H9 (cell line): ENCODE data around the gene TRPM3. TPM values are rescaled to one million over a fixed set of nuclear protein-coding genes. Genes with fewer than 3 reads are reported as not detected.

ENCODE experiments used
- DNase-seq: peaks from one replicate; pipeline ENCODE4 v3.0.0-alpha.2; 2017
- H2AFZ ChIP-seq: one replicate; pipeline ENCODE4 v1.6.1; 2013; ENCODE audit warnings: mild to moderate bottlenecking, low read length, control low read depth, moderate library complexity
- H2AK5ac ChIP-seq: 2 replicates; pipeline ENCODE4 v1.6.1; 2013; ENCODE audit warnings: low read length, control low read depth, mixed read lengths; ENCODE audit not compliant: insufficient read length
- H2BK120ac ChIP-seq: one replicate; pipeline ENCODE4 v1.6.1; 2013; ENCODE audit warnings: low read depth, mild to moderate bottlenecking, low read length, control low read depth, inconsistent platforms; ENCODE audit not compliant: poor library complexity, severe bottlenecking
- H2BK12ac ChIP-seq: 2 replicates; pipeline ENCODE4 v1.6.1; 2013; ENCODE audit warnings: low read length, control low read depth, mixed read lengths, low read depth; ENCODE audit not compliant: insufficient read length
- H2BK15ac ChIP-seq: 2 replicates; pipeline ENCODE4 v1.6.1; 2013; ENCODE audit warnings: low read depth, low read length, control low read depth
- H2BK20ac ChIP-seq: one replicate; pipeline ENCODE4 v1.6.1; 2013; ENCODE audit warnings: low read depth, mild to moderate bottlenecking, low read length, control low read depth, inconsistent platforms; ENCODE audit not compliant: poor library complexity, severe bottlenecking
- H2BK5ac ChIP-seq: 2 replicates; pipeline ENCODE4 v1.6.1; 2013; ENCODE audit warnings: low read length, control low read depth, mixed read lengths; ENCODE audit not compliant: insufficient read length
- H3K14ac ChIP-seq: 2 replicates; pipeline ENCODE4 v1.6.1; 2013; ENCODE audit warnings: low read length, control low read depth; ENCODE audit not compliant: insufficient read depth
- H3K18ac ChIP-seq: 2 replicates; pipeline ENCODE4 v1.6.1; 2013; ENCODE audit warnings: low read depth, mild to moderate bottlenecking, mixed read lengths, low read length, control low read depth; ENCODE audit not compliant: insufficient read length
- H3K23ac ChIP-seq: 2 replicates; pipeline ENCODE4 v1.6.1; 2013; ENCODE audit warnings: low read length, control low read depth, mixed read lengths, low read depth; ENCODE audit not compliant: insufficient read length
- H3K23me2 ChIP-seq: 2 replicates; pipeline ENCODE4 v1.6.1; 2013; ENCODE audit warnings: low read depth, mild to moderate bottlenecking, mixed read lengths, low read length, control low read depth; ENCODE audit not compliant: insufficient read length, poor library complexity, severe bottlenecking
- H3K27ac ChIP-seq: 2 replicates; pipeline ENCODE4 v1.5.1; 2013; ENCODE audit warnings: low read length, control low read depth, mixed read lengths, low read depth; ENCODE audit not compliant: insufficient read length
- H3K27me3 ChIP-seq: 2 replicates; pipeline ENCODE4 v1.6.1; 2013; ENCODE audit warnings: low read length, control low read depth, inconsistent platforms; ENCODE audit not compliant: insufficient read depth
- H3K4ac ChIP-seq: 2 replicates; pipeline ENCODE4 v1.6.1; 2013; ENCODE audit warnings: low read depth, mild to moderate bottlenecking, control low read depth, inconsistent platforms, low read length, moderate library complexity
- H3K4me1 ChIP-seq: 2 replicates; pipeline ENCODE4 v1.6.1; 2013; ENCODE audit warnings: low read length, control low read depth, inconsistent platforms; ENCODE audit not compliant: insufficient read depth
- H3K4me2 ChIP-seq: 2 replicates; pipeline ENCODE4 v1.6.1; 2013; ENCODE audit warnings: low read length, control low read depth, mixed read lengths; ENCODE audit not compliant: insufficient read length, insufficient read depth
- H3K56ac ChIP-seq: 2 replicates; pipeline ENCODE4 v1.6.1; 2013; ENCODE audit warnings: low read depth, mild to moderate bottlenecking, mixed read lengths, low read length, control low read depth; ENCODE audit not compliant: insufficient read length
- H3K79me1 ChIP-seq: 2 replicates; pipeline ENCODE4 v1.6.1; 2013; ENCODE audit warnings: low read depth, mild to moderate bottlenecking, moderate library complexity, low read length, control low read depth, inconsistent platforms; ENCODE audit not compliant: insufficient read depth, poor library complexity, severe bottlenecking
- H3K79me2 ChIP-seq: 2 replicates; pipeline ENCODE4 v1.6.1; 2013; ENCODE audit warnings: low read length, control low read depth, inconsistent platforms; ENCODE audit not compliant: insufficient read depth
- H3K9ac ChIP-seq: 2 replicates; pipeline ENCODE4 v1.6.1; 2013; ENCODE audit warnings: low read length, control low read depth, mixed read lengths; ENCODE audit not compliant: insufficient read length; ENCODE audit errors: extremely low read depth
- H3K9me3 ChIP-seq: one replicate; pipeline ENCODE4 v1.6.1; 2013; ENCODE audit warnings: low read depth, low read length, inconsistent platforms; ENCODE audit not compliant: control insufficient read depth
- H3T11ph ChIP-seq: one replicate; pipeline ENCODE4 v1.6.1; 2013; ENCODE audit warnings: mild to moderate bottlenecking, low read length, control low read depth, inconsistent platforms
- H4K20me1 ChIP-seq: one replicate; pipeline ENCODE4 v1.6.1; 2013; ENCODE audit not compliant: control insufficient read depth, insufficient read length, insufficient read depth
- H4K5ac ChIP-seq: 2 replicates; pipeline ENCODE4 v1.6.1; 2013; ENCODE audit warnings: low read depth, mild to moderate bottlenecking, mixed read lengths, low read length, control low read depth; ENCODE audit not compliant: insufficient read length
- H4K8ac ChIP-seq: replicated peaks from 2 replicates; pipeline ENCODE4 v1.6.1; 2013; ENCODE audit warnings: low read length, control low read depth, mixed read lengths, low read depth; ENCODE audit not compliant: insufficient read length
- H4K91ac ChIP-seq: 2 replicates; pipeline ENCODE4 v1.6.1; 2013; ENCODE audit warnings: low read depth, mild to moderate bottlenecking, moderate library complexity, mixed read lengths, low read length, control low read depth; ENCODE audit not compliant: insufficient read length
- H3K27ac Mint-ChIP-seq, 3 experiments: 2 replicates in 2 of 3; 3 replicates in 1 of 3; pipeline ENCODE4 v1.8.0; 2020 to 2021; ENCODE audit warnings: mixed read lengths in 3 of 3, mild to moderate bottlenecking in 1 of 3, moderate library complexity in 1 of 3
- H3K27me3 Mint-ChIP-seq: 2 replicates; pipeline ENCODE4 v1.8.0; 2021; ENCODE audit warnings: low read depth, mild to moderate bottlenecking, moderate library complexity, mixed read lengths
- H3K36me3 Mint-ChIP-seq, 3 experiments: 2 replicates in 2 of 3; 3 replicates in 1 of 3; pipeline ENCODE4 v1.8.0; 2020 to 2021; ENCODE audit warnings: low read depth in 3 of 3, mixed read lengths in 3 of 3; ENCODE audit not compliant: insufficient read depth in 1 of 3
- H3K4me1 Mint-ChIP-seq, 2 experiments: 2 replicates each; pipeline ENCODE4 v1.8.0; 2020; ENCODE audit warnings: mixed read lengths in 2 of 2
- H3K4me3 Mint-ChIP-seq, 2 experiments: 2 replicates in 1 of 2; 3 replicates in 1 of 2; pipeline ENCODE4 v1.8.0; 2020 to 2021; ENCODE audit warnings: mild to moderate bottlenecking in 2 of 2, mixed read lengths in 2 of 2, moderate library complexity in 1 of 2
- H3K9me3 Mint-ChIP-seq, 2 experiments: 2 replicates in 1 of 2; 3 replicates in 1 of 2; pipeline ENCODE4 v1.8.0; 2020; ENCODE audit warnings: mild to moderate bottlenecking in 2 of 2, mixed read lengths in 2 of 2, moderate library complexity in 1 of 2
- CTCF ChIP-seq: fragments of 200-600 bp; sonication (generic); conservative IDR thresholded peaks from 3 replicates; pipeline ENCODE4 v1.8.0; 2021; ENCODE audit warnings: antibody characterized with exemption, mild to moderate bottlenecking
- total RNA-seq: library from RNA; stranded (reverse); gene quantifications from 2 replicates; pipeline ENCODE4 v1.2.1, GENCODE V29; 2021

The TRPM3 gene
- total RNA-seq, 1 experiment from 2014 or later = 10.3 TPM

GRCh38 chr9:70880535-70880934 is 240.9 kb downstream of the TRPM3 start:
- Histone ChIP-seq H3K9me3 (no peaks in the 10 kb centered on the region), H4K20me1 (no peaks in the 10 kb centered on the region), H3K14ac (no peak overlapping the region), H3K4ac (no peak overlapping the region), H4K5ac (no peak overlapping the region), H2BK5ac (no peak overlapping the region), H3K4me2 (no peak overlapping the region), H2BK12ac (no peak overlapping the region), H4K8ac (no peak overlapping the region), H2AFZ (no peak overlapping the region), H3K23ac (no peak overlapping the region), H3K18ac (no peak overlapping the region), H3K79me2 (no peaks in the 10 kb centered on the region), H2BK120ac (no peak overlapping the region), H2BK20ac (no peak overlapping the region), H3K27ac (no peak overlapping the region), H2AK5ac (no peak overlapping the region), H3K9ac (no peak overlapping the region), H3K4me1 (peaks cover 3% of the 10 kb centered on the region; the same call in 1 of the 2 replicates), H3K56ac (no peak overlapping the region), H3K27me3 (no peaks in the 10 kb centered on the region; the same call in 1 of the 2 replicates), H3T11ph (no peak overlapping the region), H4K91ac (no peak overlapping the region), H3K79me1 (no peaks in the 10 kb centered on the region), H2BK15ac (no peak overlapping the region), H3K23me2 (no peaks in the 10 kb centered on the region)
- H3K4me3 Mint-ChIP-seq = no peak overlapping the region
- no peaks in the 10 kb centered on the region for H3K9me3 Mint-ChIP-seq
- no peaks in the 10 kb centered on the region for H3K36me3 Mint-ChIP-seq
- no peak for TF ChIP-seq CTCF
- H3K27ac Mint-ChIP-seq = no peak overlapping the region
- DNase-seq = no peak
- no peaks in the 10 kb centered on the region for H3K27me3 Mint-ChIP-seq
- H3K4me1 Mint-ChIP-seq = peaks cover 9 to 20% of the 10 kb centered on the region in 2 experiments
